Endothelial cell of umbilical vein (primary cell): ENCODE results near the gene DNAJC17.

ENCODE experiments used
- EZH2 ChIP-seq: IDR thresholded peaks from 2 replicates; pipeline ENCODE4 v1.6.1; 2012; ENCODE audit warnings: borderline replicate concordance, low read depth, mild to moderate bottlenecking, moderate library complexity, low read length, inconsistent platforms; ENCODE audit not compliant: severe bottlenecking
- FOS ChIP-seq: IDR thresholded peaks from 2 replicates; pipeline ENCODE4 v1.6.1; 2011; ENCODE audit warnings: mild to moderate bottlenecking, low read length, moderate library complexity, borderline replicate concordance; ENCODE audit not compliant: insufficient read depth
- GATA2 ChIP-seq: IDR thresholded peaks from 2 replicates; pipeline ENCODE4 v1.7.0; 2011; ENCODE audit warnings: low read depth, mild to moderate bottlenecking, moderate library complexity, mixed read lengths, low read length; ENCODE audit not compliant: insufficient read length, insufficient read depth
- JUN ChIP-seq: IDR thresholded peaks from 2 replicates; pipeline ENCODE4 v1.6.1; 2011; ENCODE audit warnings: borderline replicate concordance, low read depth; ENCODE audit not compliant: insufficient read length, insufficient read depth
- MYC ChIP-seq: IDR thresholded peaks from one replicate; pipeline ENCODE4 v1.6.1; 2011; ENCODE audit warnings: mild to moderate bottlenecking, low read depth, low read length
- POLR2A ChIP-seq: IDR thresholded peaks from 2 replicates; pipeline ENCODE4 v1.6.1; 2012; ENCODE audit warnings: low read depth, mild to moderate bottlenecking, control low read depth, low read length
- POLR2AphosphoS5 ChIP-seq: IDR thresholded peaks from 2 replicates; pipeline ENCODE4 v1.6.1; 2012; ENCODE audit warnings: low read depth, mild to moderate bottlenecking, control low read depth, low read length, moderate library complexity; ENCODE audit not compliant: insufficient read depth
- TF ChIP-seq, protein P1 (sequence below), 2 donors: IDR thresholded peaks; 1 replicate in 1 of 2; 2 replicates in 1 of 2; pipeline ENCODE4 v1.5.1; 2011; ENCODE audit warnings: low read length in 2 of 2, mild to moderate bottlenecking in 2 of 2, moderate library complexity in 2 of 2, control low read depth in 1 of 2, inconsistent platforms in 1 of 2, low read depth in 1 of 2; ENCODE audit not compliant: insufficient read depth in 1 of 2; ENCODE audit errors: extremely low read depth in 1 of 2
- TF ChIP-seq, protein P2 (sequence below): IDR thresholded peaks from 2 replicates; pipeline ENCODE4 v1.6.1; 2011; ENCODE audit not compliant: insufficient read depth, insufficient read length

DNA sequence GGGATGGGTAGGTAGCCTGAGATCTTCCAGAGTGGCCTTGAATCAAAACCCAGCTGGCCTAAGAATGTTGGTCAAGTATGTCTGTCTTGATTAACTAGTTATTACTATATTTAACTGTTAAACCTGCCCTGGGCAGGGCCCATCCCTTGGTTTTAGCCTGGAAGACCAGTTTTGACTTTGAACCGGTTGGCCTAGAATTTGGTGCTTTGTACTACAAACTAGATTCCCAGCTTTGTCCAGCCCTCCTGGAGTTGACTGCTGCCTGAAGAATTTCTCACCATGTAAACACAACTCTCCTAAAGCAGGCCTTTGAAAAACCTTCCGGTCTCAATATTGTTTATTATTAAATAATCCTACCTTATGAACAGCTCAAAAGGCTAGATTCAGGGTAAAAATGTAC, 21.5 kb downstream of the DNAJC17 start:
- TF ChIP-seq, protein P1, sequence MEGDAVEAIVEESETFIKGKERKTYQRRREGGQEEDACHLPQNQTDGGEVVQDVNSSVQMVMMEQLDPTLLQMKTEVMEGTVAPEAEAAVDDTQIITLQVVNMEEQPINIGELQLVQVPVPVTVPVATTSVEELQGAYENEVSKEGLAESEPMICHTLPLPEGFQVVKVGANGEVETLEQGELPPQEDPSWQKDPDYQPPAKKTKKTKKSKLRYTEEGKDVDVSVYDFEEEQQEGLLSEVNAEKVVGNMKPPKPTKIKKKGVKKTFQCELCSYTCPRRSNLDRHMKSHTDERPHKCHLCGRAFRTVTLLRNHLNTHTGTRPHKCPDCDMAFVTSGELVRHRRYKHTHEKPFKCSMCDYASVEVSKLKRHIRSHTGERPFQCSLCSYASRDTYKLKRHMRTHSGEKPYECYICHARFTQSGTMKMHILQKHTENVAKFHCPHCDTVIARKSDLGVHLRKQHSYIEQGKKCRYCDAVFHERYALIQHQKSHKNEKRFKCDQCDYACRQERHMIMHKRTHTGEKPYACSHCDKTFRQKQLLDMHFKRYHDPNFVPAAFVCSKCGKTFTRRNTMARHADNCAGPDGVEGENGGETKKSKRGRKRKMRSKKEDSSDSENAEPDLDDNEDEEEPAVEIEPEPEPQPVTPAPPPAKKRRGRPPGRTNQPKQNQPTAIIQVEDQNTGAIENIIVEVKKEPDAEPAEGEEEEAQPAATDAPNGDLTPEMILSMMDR (IDR thresholded peaks at IDR 0.05; ENCODE audit: extremely low read depth in 1 of 2, insufficient read depth in 1 of 2, low read depth in 1 of 2, low read length in 2 of 2): no peak
- TF ChIP-seq JUN (no peak), POLR2AphosphoS5 (no peak), POLR2A (no peak), MYC (no peak), FOS (no peak), EZH2 (no peak), GATA2 (no peak)
- TF ChIP-seq, protein P2, sequence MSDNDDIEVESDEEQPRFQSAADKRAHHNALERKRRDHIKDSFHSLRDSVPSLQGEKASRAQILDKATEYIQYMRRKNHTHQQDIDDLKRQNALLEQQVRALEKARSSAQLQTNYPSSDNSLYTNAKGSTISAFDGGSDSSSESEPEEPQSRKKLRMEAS: no peak
